SK-N-MC (cell line): Measurements from ENCODE around the gene SNRNP40.

Source experiments
- DNase-seq: peaks from one replicate; pipeline ENCODE4 v3.0.0-alpha.2; 2011; ENCODE audit warnings: low read depth, low spot score
- H3K27ac ChIP-seq: fragments of 200-600 bp; sonication (generic); 2 replicates; pipeline ENCODE4 v1.5.1; 2016; ENCODE audit warnings: mixed run types
- H3K36me3 ChIP-seq: fragments of 200-600 bp; sonication (generic); 2 replicates; pipeline ENCODE4 v1.6.1; 2017; ENCODE audit warnings: antibody characterized with exemption, low read length, mixed read lengths; ENCODE audit not compliant: insufficient read depth
- H3K4me3 ChIP-seq: fragments of 200-600 bp; sonication (generic); 2 replicates; pipeline ENCODE4 v1.5.1; 2016
- H3K9ac ChIP-seq: fragments of 200-600 bp; sonication (generic); 2 replicates; pipeline ENCODE4 v1.8.0; 2017; ENCODE audit warnings: mixed run types, mixed read lengths; ENCODE audit not compliant: insufficient read length
- H3K9me3 ChIP-seq: fragments of 200-600 bp; sonication (generic); 2 replicates; pipeline ENCODE4 v1.6.1; 2017; ENCODE audit warnings: low read depth, mild to moderate bottlenecking, antibody characterized with exemption, low read length, moderate library complexity, mixed read lengths
- EZH2 ChIP-seq: fragments of 200-600 bp; sonication (generic); IDR thresholded peaks from one replicate; pipeline ENCODE4 v1.6.1; 2017; ENCODE audit warnings: antibody characterized with exemption
- FOXP2 ChIP-seq: optimal IDR thresholded peaks from 2 replicates; pipeline ENCODE3; 2011; ENCODE audit warnings: mild to moderate bottlenecking, moderate library complexity; ENCODE audit not compliant: insufficient read depth; ENCODE audit errors: extremely low read length, control extremely low read depth
- POLR2AphosphoS5 ChIP-seq: IDR thresholded peaks from 2 replicates; pipeline ENCODE4 v1.6.1; 2012; ENCODE audit warnings: mild to moderate bottlenecking, low read depth, low read length, borderline replicate concordance

The SNRNP40 gene

GRCh38 chr1:31230378-31230777, 66.2 kb downstream of the SNRNP40 start:
- Histone ChIP-seq H3K36me3 (no peaks in the 10 kb centered on the region), H3K9me3 (no peaks in the 10 kb centered on the region), H3K4me3 (no peak overlapping the region), H3K9ac (no peak overlapping the region), H3K27ac (no peak overlapping the region)
- no peak for DNase-seq
- no peak for TF ChIP-seq FOXP2
- no peak for TF ChIP-seq EZH2
- TF ChIP-seq POLR2AphosphoS5, result no peak

- Histone ChIP-seq H3K4me3 (no peak overlapping the region), H3K9me3 (no peaks in the 10 kb centered on the region), H3K27ac (no peak overlapping the region), H3K9ac (no peak overlapping the region), H3K36me3 (no peaks in the 10 kb centered on the region)
- DNase-seq, result no peak
- TF ChIP-seq POLR2AphosphoS5, result no peak
- no peak for TF ChIP-seq FOXP2
- no peak for TF ChIP-seq EZH2
These were observed 67.6 kb downstream of the SNRNP40 start for GRCh38 chr1:31228986-31229385.

GRCh38 chr1:31227891-31228568, 68.6 kb downstream of the SNRNP40 start:
- no peak overlapping the region for H3K9ac ChIP-seq
- no peaks in the 10 kb centered on the region for H3K36me3 ChIP-seq
- no peak overlapping the region for H3K27ac ChIP-seq
- DNase-seq, result no peak
- H3K9me3 ChIP-seq, result no peaks in the 10 kb centered on the region
- no peak overlapping the region for H3K4me3 ChIP-seq
- no peak for TF ChIP-seq FOXP2

GRCh38 chr1:31224068-31224467, 72.5 kb downstream of the SNRNP40 start:
- Histone ChIP-seq H3K9ac (no peak overlapping the region), H3K27ac (no peak overlapping the region), H3K9me3 (no peaks in the 10 kb centered on the region), H3K4me3 (no peak overlapping the region), H3K36me3 (no peaks in the 10 kb centered on the region)
- DNase-seq, result no peak
- TF ChIP-seq FOXP2, result no peak
- no peak for TF ChIP-seq EZH2
- no peak for TF ChIP-seq POLR2AphosphoS5

DNA sequence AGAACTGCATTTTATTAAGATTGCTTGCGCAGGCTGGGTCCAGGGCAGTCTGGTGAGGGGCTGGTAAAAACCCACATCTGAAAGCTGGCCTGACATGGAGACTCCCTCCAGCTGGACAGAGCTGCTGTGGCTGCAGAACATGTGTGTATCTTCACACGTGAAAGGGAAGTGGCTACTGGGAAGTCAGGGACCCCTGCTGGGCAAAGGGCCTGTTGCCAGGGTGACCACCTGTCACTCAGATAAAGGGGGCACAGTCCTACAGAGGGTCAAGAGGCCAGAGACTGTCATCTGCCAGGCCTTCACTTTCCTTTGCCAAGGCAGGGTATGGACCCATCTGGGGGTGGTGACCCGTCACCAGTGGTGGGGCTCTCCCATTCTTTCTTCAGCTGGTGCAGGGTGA, 74.4 kb downstream of the SNRNP40 start:
- H3K9ac ChIP-seq, result no peak overlapping the region
- no peak for TF ChIP-seq EZH2
- no peak for TF ChIP-seq FOXP2
- TF ChIP-seq POLR2AphosphoS5, result no peak
- no peaks in the 10 kb centered on the region for H3K9me3 ChIP-seq
- no peak overlapping the region for H3K27ac ChIP-seq
- DNase-seq, result no peak
- no peaks in the 10 kb centered on the region for H3K36me3 ChIP-seq
- no peak overlapping the region for H3K4me3 ChIP-seq

- no peak for TF ChIP-seq EZH2
- no peak for TF ChIP-seq FOXP2
- TF ChIP-seq POLR2AphosphoS5, result no peak
- Histone ChIP-seq H3K36me3 (no peaks in the 10 kb centered on the region), H3K4me3 (no peak overlapping the region), H3K9me3 (no peaks in the 10 kb centered on the region), H3K9ac (no peak overlapping the region), H3K27ac (no peak overlapping the region)
- no peak for DNase-seq
These were observed 75.5 kb downstream of the SNRNP40 start for GRCh38 chr1:31221072-31221471.

GRCh38 chr1:31219489-31219888, 77.1 kb downstream of the SNRNP40 start:
- no peaks in the 10 kb centered on the region for H3K36me3 ChIP-seq
- no peaks in the 10 kb centered on the region for H3K9me3 ChIP-seq
- no peak overlapping the region for H3K9ac ChIP-seq
- no peak for DNase-seq
- TF ChIP-seq POLR2AphosphoS5, result no peak
- no peak for TF ChIP-seq FOXP2
- TF ChIP-seq EZH2, result no peak
- H3K4me3 ChIP-seq, result no peak overlapping the region
- no peak overlapping the region for H3K27ac ChIP-seq

DNA sequence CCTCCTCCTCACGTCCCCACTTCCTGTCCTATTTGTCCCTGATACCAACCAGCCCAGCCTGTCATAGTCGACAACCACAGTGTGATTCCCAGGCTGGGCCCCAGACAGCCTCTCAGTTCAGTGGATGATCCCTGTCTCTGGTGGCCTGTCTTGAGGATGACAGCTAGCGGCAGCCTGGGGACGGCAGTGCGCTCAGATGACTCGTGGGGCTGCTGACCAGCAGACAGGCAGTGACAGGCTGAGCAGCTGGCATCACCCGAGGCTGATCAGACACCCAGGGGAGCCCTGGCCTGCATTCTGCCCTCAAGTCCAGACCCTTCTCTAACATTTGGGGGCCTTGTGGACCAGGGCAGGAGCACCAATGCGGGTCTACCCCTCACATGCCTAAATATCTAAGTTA, 77.9 kb downstream of the SNRNP40 start:
- TF ChIP-seq FOXP2 (no peak), EZH2 (no peak), POLR2AphosphoS5 (no peak)
- no peak overlapping the region for H3K27ac ChIP-seq
- no peak overlapping the region for H3K4me3 ChIP-seq
- no peak for DNase-seq
- H3K36me3 ChIP-seq, result no peaks in the 10 kb centered on the region
- no peak overlapping the region for H3K9ac ChIP-seq
- H3K9me3 ChIP-seq, result no peaks in the 10 kb centered on the region

GRCh38 chr1:31216016-31216415, 80.6 kb downstream of the SNRNP40 start:
- H3K9ac ChIP-seq, result no peak overlapping the region
- no peaks in the 10 kb centered on the region for H3K36me3 ChIP-seq
- TF ChIP-seq POLR2AphosphoS5, result no peak
- TF ChIP-seq FOXP2, result no peak
- no peak for TF ChIP-seq EZH2
- H3K27ac ChIP-seq, result no peak overlapping the region
- H3K9me3 ChIP-seq, result no peaks in the 10 kb centered on the region
- DNase-seq, result no peak
- no peak overlapping the region for H3K4me3 ChIP-seq
